ENCODE results near the gene PRRC2B. TPM values are rescaled to one million over a fixed set of nuclear protein-coding genes. Genes with fewer than 3 reads are reported as not detected.
A peak's percentile ranks its signal among the peaks of the same experiment; 100 is the strongest.

PRRC2B gene
- total and polyA plus RNA-seq, 2 of the 13 experiments (the other 11 are each of a cell fraction or from before 2014, with no cell fraction given): 20.8 to 37.4 TPM

DNA sequence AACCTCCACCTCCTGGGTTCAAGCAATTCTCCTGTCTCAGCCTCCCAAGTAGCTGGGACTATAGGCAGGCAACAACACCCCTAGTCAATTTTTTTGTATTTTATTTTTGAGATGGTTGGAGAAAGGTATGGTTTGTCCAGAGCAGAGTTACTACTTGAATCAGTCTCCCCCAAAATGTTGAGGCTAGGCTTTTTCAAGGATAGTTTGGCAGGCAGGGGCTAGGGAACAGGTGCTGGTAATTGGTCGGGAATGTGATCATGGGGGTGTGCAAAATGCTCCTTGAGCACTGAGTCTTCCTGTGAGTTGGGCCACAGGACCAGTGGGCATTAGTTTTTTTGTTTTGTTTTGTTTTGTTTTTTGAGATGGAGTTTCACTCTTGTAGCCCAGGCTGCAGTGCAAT lies 28.3 kb upstream of the PRRC2B start:
- in situ Hi-C loops (cut with HindIII; ENCODE audit: extremely low pct_ligation_motif_present, low pct_unique_long_range_greater_than_20kb) (loop anchor here (5.0 kb wide), 1 partner anchor 112 kb away; no protein-coding TSS in a partner anchor), intact Hi-C loops (cut with micrococcal nuclease; ENCODE audit: unreplicated experiment) (no loop called here)
- Histone ChIP-seq H3K9me3 (ENCODE audit: low read length) (no peaks in the 10 kb centered on the region), H4K20me1 (ENCODE audit: insufficient read depth, low read length) (no peaks in the 10 kb centered on the region), H3K9ac (ENCODE audit: insufficient read depth, low read depth, low read length) (no peak overlapping the region), H2AFZ (ENCODE audit: low read length) (no peak overlapping the region), H3K4me1 (ENCODE audit: insufficient read depth, low read length) (peaks cover 20% of the 10 kb centered on the region), H3K27ac (ENCODE audit: extremely low read length, insufficient read depth, low read length) (no peak overlapping the region), H3K79me2 (ENCODE audit: insufficient read depth, low read length) (no peaks in the 10 kb centered on the region), H3K4me2 (ENCODE audit: low read depth, low read length) (no peak overlapping the region), H3K36me3 (replicated peaks in 1 of 2; ENCODE audit: control insufficient read depth in 1 of 2, insufficient read depth in 2 of 2, low read length in 2 of 2) (no peaks in the 10 kb centered on the region), H3K27me3 (ENCODE audit: control insufficient read depth in 1 of 2, insufficient read depth in 2 of 2, low read length in 2 of 2) (no peaks in the 10 kb centered on the region), H3K4me3 (replicated peaks in 1 of 3; ENCODE audit: insufficient read depth in 1 of 3, low read depth in 2 of 3, low read length in 3 of 3) (no peak overlapping the region)
- ChIA-PET POLR2A (no interaction called here), CTCF (ENCODE audit: low intra/inter-chr PET ratio, low total read pairs) (no interaction called here)
- FAIRE-seq (no peak), ATAC-seq (no peak), DNase-seq (ENCODE audit: low spot score) (no peak)
- no TSS peak for BruUV-seq (replicated peaks)
- TF ChIP-seq ZMYM4 (CRISPR knock-in tag; IDR thresholded peaks at IDR 0.05) (no peak), NAIF1 (CRISPR knock-in tag; IDR thresholded peaks at IDR 0.05; ENCODE audit: borderline replicate concordance) (no peak)
- TF ChIP-seq, protein P1, sequence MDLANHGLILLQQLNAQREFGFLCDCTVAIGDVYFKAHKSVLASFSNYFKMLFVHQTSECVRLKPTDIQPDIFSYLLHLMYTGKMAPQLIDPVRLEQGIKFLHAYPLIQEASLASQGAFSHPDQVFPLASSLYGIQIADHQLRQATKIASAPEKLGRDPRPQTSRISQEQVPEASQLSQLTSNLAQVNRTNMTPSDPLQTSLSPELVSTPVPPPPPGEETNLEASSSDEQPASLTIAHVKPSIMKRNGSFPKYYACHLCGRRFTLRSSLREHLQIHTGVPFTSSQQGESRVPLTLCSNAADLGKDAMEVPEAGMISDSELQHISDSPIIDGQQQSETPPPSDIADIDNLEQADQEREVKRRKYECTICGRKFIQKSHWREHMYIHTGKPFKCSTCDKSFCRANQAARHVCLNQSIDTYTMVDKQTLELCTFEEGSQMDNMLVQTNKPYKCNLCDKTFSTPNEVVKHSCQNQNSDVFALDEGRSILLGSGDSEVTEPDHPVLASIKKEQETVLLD (CRISPR knock-in tag; IDR thresholded peaks at IDR 0.05; ENCODE audit: low read depth): no peak
- WGBS (ENCODE audit: low lambda C conversion rate): 92% methylated on average over 1 of the region's 1 CpG

DNA sequence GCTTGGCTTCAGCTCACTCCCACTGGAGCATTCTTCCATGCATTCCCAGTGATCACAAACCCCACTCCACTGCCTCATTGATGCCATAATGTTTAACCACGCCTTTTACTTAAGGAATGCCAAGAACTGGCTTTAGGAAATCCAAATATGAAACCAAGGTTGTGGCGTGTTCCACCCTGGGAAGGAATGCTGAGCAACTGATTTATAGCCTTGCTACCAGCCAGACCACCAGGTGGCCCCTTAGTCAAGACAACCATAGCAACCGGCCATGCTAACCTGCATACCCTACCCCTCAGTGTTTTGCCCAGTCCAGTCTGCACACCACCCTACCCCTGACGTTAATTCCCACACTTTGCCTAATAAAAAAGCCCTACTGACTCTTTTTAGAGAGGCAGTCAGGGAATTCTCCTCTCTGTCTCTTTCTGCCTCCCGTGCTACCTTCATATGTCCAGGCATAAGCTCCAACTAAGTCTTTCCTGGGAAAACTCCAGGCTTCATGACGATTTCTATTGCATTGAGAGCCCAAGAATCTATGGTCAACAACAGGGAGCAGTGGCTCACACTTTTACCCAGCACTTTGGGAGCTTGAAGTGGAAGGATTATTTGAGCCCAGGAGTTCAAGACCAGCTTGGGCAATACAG lies 27.0 kb upstream of the PRRC2B start:
- Histone ChIP-seq H3K79me2 (ENCODE audit: insufficient read depth, low read length) (no peaks in the 10 kb centered on the region), H3K4me2 (ENCODE audit: low read depth, low read length) (peak overlapping the region; percentile 66), H3K9me3 (ENCODE audit: low read length) (no peaks in the 10 kb centered on the region), H3K27ac (ENCODE audit: extremely low read length, insufficient read depth, low read length) (no peak overlapping the region), H3K36me3 (replicated peaks in 1 of 2; ENCODE audit: control insufficient read depth in 1 of 2, insufficient read depth in 2 of 2, low read length in 2 of 2) (no peaks in the 10 kb centered on the region), H2AFZ (ENCODE audit: low read length) (no peak overlapping the region), H4K20me1 (ENCODE audit: insufficient read depth, low read length) (no peaks in the 10 kb centered on the region), H3K27me3 (ENCODE audit: control insufficient read depth in 1 of 2, insufficient read depth in 2 of 2, low read length in 2 of 2) (no peaks in the 10 kb centered on the region), H3K9ac (ENCODE audit: insufficient read depth, low read depth, low read length) (no peak overlapping the region), H3K4me1 (ENCODE audit: insufficient read depth, low read length) (peaks cover 14% of the 10 kb centered on the region), H3K4me3 (replicated peaks in 1 of 3; ENCODE audit: insufficient read depth in 1 of 3, low read depth in 2 of 3, low read length in 3 of 3) (peak overlapping the region in 1 of 3 experiments; percentile 18; a peak in 2 of 6 replicates)
- in situ Hi-C loops (cut with HindIII; ENCODE audit: extremely low pct_ligation_motif_present, low pct_unique_long_range_greater_than_20kb): loop anchor here (5.0 kb wide), 1 partner anchor 110 kb away; no protein-coding TSS in a partner anchor
- intact Hi-C loops (cut with micrococcal nuclease; ENCODE audit: unreplicated experiment): loop anchor here (1.0 kb wide), 1 partner anchor 111 kb away; no protein-coding TSS in a partner anchor
- whole genome bisulfite sequencing (ENCODE audit: low lambda C conversion rate): 12% methylated on average over 6 of the region's 6 CpGs
- peak; percentile 64 for DNase-seq (ENCODE audit: low spot score)
- no TSS peak for BruUV-seq (replicated peaks)
- CTCF ChIA-PET (ENCODE audit: low intra/inter-chr PET ratio, low total read pairs): no interaction called here
- ATAC-seq: peak; percentile 98
- POLR2A ChIA-PET: interaction anchor here (0.8 kb wide), 1 partner anchor 113 kb away, joined by 3 read pairs; no protein-coding TSS in a partner anchor
- peak; percentile 86 for FAIRE-seq
- TF ChIP-seq KAT7 (CRISPR knock-in tag; IDR thresholded peaks at IDR 0.05; ENCODE audit: borderline replicate concordance) (no peak), MAFF (IDR thresholded peaks at IDR 0.05; ENCODE audit: low read depth, low read length) (peak; percentile 32; the same call in 1 of the 2 replicates), NRL (CRISPR knock-in tag; IDR thresholded peaks at IDR 0.05; ENCODE audit: borderline replicate concordance) (no peak), SALL1 (CRISPR knock-in tag; IDR thresholded peaks at IDR 0.05) (peak; percentile 27; the same call in 1 of the 2 replicates), FOXC1 (CRISPR knock-in tag; IDR thresholded peaks at IDR 0.05; ENCODE audit: borderline replicate concordance) (0 out of 2 replicates have a peak, but pooled peaks have one; percentile 37), ELF1 (CRISPR knock-in tag; IDR thresholded peaks at IDR 0.05) (no peak), ZNF205 (CRISPR knock-in tag; IDR thresholded peaks at IDR 0.05) (0 out of 2 replicates have a peak, but pooled peaks have one; percentile 39), RFX3 (CRISPR knock-in tag; IDR thresholded peaks at IDR 0.05) (0 out of 2 replicates have a peak, but pooled peaks have one; percentile 27), RAD21 (CRISPR knock-in tag; IDR thresholded peaks at IDR 0.05) (peak; percentile 73)
